Measurements from ENCODE around the gene VEPH1. TPM values are rescaled to one million over a fixed set of nuclear protein-coding genes. Genes with fewer than 3 reads are reported as not detected.

The VEPH1 gene
- total and polyA plus RNA-seq, 5 donors from 2014 or later: 2.6 TPM; not detected in 4

DNA sequence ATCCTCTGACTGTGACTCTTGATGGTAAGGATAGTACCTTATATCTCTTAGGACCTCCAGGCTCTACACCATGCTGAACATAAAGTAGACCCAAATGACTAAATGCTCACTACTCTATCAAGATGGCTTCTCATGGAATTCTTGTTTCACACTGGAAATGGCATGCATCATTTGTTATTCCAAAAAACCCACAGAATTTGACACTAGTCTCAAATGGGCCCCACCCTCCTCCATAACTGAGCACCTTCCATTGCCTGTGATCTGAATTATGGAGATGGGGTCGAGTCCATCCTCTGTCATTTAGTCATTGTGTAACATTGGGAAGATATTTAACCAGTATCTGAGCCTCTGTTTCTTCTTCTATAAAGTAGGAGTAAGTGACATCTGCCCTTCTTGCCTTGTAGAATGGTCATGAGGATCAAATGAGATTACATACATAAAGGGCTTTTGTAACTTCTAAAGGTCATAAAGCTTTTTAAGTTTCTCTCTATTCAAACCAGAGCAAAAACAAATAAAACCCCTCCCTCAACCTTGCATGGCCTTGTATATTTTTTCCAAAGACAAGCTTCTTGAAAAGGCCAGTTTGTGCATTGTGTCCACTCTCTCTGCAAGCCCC is 123.6 kb downstream of the VEPH1 start:
- H3K27me3 ChIP-seq (ENCODE audit: control insufficient read depth, insufficient read depth, low read length): no peaks in the 10 kb centered on the region
- Mint-ChIP-seq H3K9me3 (peaks cover 0 to 5% (median 0%) of the 10 kb centered on the region in 7 donors), H3K27me3 (no peaks in the 10 kb centered on the region), H3K4me1 (no peaks in the 10 kb centered on the region), H3K27ac (no peak overlapping the region), H3K36me3 (no peaks in the 10 kb centered on the region), H3K4me3 (no peak overlapping the region)
- ATAC-seq (ENCODE audit: low read depth in 2 of 2) (no peak), DNase-seq (no peak)
- H3K4me3 ChIP-seq (ENCODE audit: low read depth, low read length): no peak overlapping the region
- H3K27ac ChIP-seq (ENCODE audit: insufficient read depth, low read length, poor library complexity, severe bottlenecking): no peak overlapping the region
- no peaks in the 10 kb centered on the region for H3K9me3 ChIP-seq (ENCODE audit: control insufficient read depth in 2 of 2, low read length in 2 of 2)
- H3K4me1 ChIP-seq (ENCODE audit: control insufficient read depth, insufficient read depth, low read length, poor library complexity, severe bottlenecking): no peaks in the 10 kb centered on the region
- no peaks in the 10 kb centered on the region for H3K36me3 ChIP-seq (ENCODE audit: control insufficient read depth, insufficient read depth, low read length)

DNA sequence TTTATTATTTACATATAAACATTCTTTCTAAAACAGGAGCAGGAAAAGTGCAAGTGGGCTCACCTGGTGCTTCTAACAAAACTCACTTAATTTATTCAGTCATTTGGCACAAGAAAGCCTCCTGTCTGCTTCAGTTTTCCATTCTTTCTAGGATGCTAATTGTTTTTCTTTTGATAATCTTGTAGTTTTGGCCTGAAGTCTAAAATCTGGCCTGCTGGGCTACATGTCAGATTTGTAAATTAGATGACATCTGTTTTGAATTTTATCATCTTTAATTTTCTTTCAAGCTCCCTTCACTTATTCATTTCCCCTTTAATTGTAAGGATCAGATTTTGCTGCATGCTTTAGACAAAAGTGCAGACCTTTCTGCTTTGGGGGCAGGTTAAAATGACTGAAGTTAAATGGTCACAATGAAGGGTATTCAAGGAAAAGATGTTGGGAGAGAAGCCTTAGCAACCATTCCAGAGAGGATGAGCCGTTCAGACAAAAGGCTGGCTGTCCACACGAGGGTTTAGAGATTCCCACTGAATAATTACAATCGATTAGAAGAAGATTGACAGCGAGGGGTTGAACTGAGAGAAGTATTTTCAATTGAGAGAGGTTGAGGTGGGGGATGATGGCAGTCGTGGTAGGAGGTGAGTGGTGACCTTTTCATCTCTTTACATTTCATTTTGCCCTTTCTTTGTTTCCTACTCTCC is 126.5 kb downstream of the VEPH1 start:
- Histone ChIP-seq H3K4me3 (ENCODE audit: low read depth, low read length) (no peak overlapping the region), H3K9me3 (ENCODE audit: control insufficient read depth in 2 of 2, low read length in 2 of 2) (no peaks in the 10 kb centered on the region), H3K27ac (ENCODE audit: insufficient read depth, low read length, poor library complexity, severe bottlenecking) (no peak overlapping the region), H3K4me1 (ENCODE audit: control insufficient read depth, insufficient read depth, low read length, poor library complexity, severe bottlenecking) (no peaks in the 10 kb centered on the region), H3K36me3 (ENCODE audit: control insufficient read depth, insufficient read depth, low read length) (no peaks in the 10 kb centered on the region), H3K27me3 (ENCODE audit: control insufficient read depth, insufficient read depth, low read length) (no peaks in the 10 kb centered on the region)
- H3K4me1 Mint-ChIP-seq: no peaks in the 10 kb centered on the region
- no peak overlapping the region for H3K4me3 Mint-ChIP-seq
- H3K27ac Mint-ChIP-seq: no peak overlapping the region
- H3K27me3 Mint-ChIP-seq: no peaks in the 10 kb centered on the region
- ATAC-seq (ENCODE audit: low read depth in 2 of 2) (no peak), DNase-seq (no peak)
- H3K36me3 Mint-ChIP-seq: no peaks in the 10 kb centered on the region
- peaks cover 0 to 5% (median 0%) of the 10 kb centered on the region in 7 donors for H3K9me3 Mint-ChIP-seq

- Mint-ChIP-seq H3K4me3 (no peak overlapping the region), H3K27me3 (no peaks in the 10 kb centered on the region), H3K4me1 (no peaks in the 10 kb centered on the region), H3K9me3 (peaks cover 0 to 5% (median 0%) of the 10 kb centered on the region in 7 donors), H3K36me3 (no peaks in the 10 kb centered on the region), H3K27ac (no peak overlapping the region)
- H3K4me1 ChIP-seq (ENCODE audit: control insufficient read depth, insufficient read depth, low read length, poor library complexity, severe bottlenecking): no peaks in the 10 kb centered on the region
- H3K36me3 ChIP-seq (ENCODE audit: control insufficient read depth, insufficient read depth, low read length): no peaks in the 10 kb centered on the region
- H3K9me3 ChIP-seq (ENCODE audit: control insufficient read depth in 2 of 2, low read length in 2 of 2): no peaks in the 10 kb centered on the region
- H3K4me3 ChIP-seq (ENCODE audit: low read depth, low read length): no peak overlapping the region
- no peaks in the 10 kb centered on the region for H3K27me3 ChIP-seq (ENCODE audit: control insufficient read depth, insufficient read depth, low read length)
- no peak for DNase-seq
- no peak overlapping the region for H3K27ac ChIP-seq (ENCODE audit: insufficient read depth, low read length, poor library complexity, severe bottlenecking)
- no peak for ATAC-seq (ENCODE audit: low read depth in 2 of 2)
Observed at GRCh38 chr3:157375342-157375986, 127.8 kb downstream of the VEPH1 start.

- ATAC-seq (ENCODE audit: low read depth in 2 of 2) (no peak), DNase-seq (no peak)
- Histone ChIP-seq H3K9me3 (ENCODE audit: control insufficient read depth in 2 of 2, low read length in 2 of 2) (no peaks in the 10 kb centered on the region), H3K4me1 (ENCODE audit: control insufficient read depth, insufficient read depth, low read length, poor library complexity, severe bottlenecking) (no peaks in the 10 kb centered on the region), H3K27ac (ENCODE audit: insufficient read depth, low read length, poor library complexity, severe bottlenecking) (no peak overlapping the region), H3K27me3 (ENCODE audit: control insufficient read depth, insufficient read depth, low read length) (no peaks in the 10 kb centered on the region), H3K36me3 (ENCODE audit: control insufficient read depth, insufficient read depth, low read length) (no peaks in the 10 kb centered on the region), H3K4me3 (ENCODE audit: low read depth, low read length) (no peak overlapping the region)
- H3K36me3 Mint-ChIP-seq: no peaks in the 10 kb centered on the region
- H3K4me1 Mint-ChIP-seq: no peaks in the 10 kb centered on the region
- H3K9me3 Mint-ChIP-seq: peaks cover 0 to 5% (median 0%) of the 10 kb centered on the region in 7 donors
- no peak overlapping the region for H3K27ac Mint-ChIP-seq
- H3K27me3 Mint-ChIP-seq: no peaks in the 10 kb centered on the region
- no peak overlapping the region for H3K4me3 Mint-ChIP-seq
Observed at GRCh38 chr3:157374933-157375332, 128.3 kb downstream of the VEPH1 start.

DNA sequence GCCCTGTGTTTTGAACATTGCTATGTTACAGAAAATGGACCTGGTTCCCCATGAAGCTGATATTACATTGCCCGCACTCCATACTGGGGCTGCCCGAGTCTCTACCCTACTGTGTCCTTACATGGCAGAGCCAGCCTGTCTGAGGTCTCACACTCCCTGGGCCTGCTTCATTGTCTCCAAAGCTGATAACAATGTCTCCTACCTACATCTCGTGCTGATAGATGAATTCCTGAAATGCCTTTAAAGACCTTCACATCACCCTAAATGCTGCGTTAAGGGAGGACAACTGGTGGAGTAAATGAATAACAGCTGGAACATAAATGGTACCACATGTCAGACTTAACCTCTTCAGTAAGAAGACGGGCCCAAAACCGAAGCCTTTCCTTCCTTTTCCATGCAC is 129.4 kb downstream of the VEPH1 start:
- H3K4me3 ChIP-seq (ENCODE audit: low read depth, low read length): no peak overlapping the region
- no peaks in the 10 kb centered on the region for H3K4me1 Mint-ChIP-seq
- ATAC-seq (ENCODE audit: low read depth in 2 of 2) (no peak), DNase-seq (no peak)
- H3K27ac Mint-ChIP-seq: no peak overlapping the region
- no peaks in the 10 kb centered on the region for H3K27me3 Mint-ChIP-seq
- H3K9me3 ChIP-seq (ENCODE audit: control insufficient read depth in 2 of 2, low read length in 2 of 2): no peaks in the 10 kb centered on the region
- peaks cover 3% of the 10 kb centered on the region for H3K36me3 Mint-ChIP-seq
- no peaks in the 10 kb centered on the region for H3K4me1 ChIP-seq (ENCODE audit: control insufficient read depth, insufficient read depth, low read length, poor library complexity, severe bottlenecking)
- H3K27ac ChIP-seq (ENCODE audit: insufficient read depth, low read length, poor library complexity, severe bottlenecking): no peak overlapping the region
- no peak overlapping the region for H3K4me3 Mint-ChIP-seq
- no peaks in the 10 kb centered on the region for H3K27me3 ChIP-seq (ENCODE audit: control insufficient read depth, insufficient read depth, low read length)
- no peaks in the 10 kb centered on the region for H3K36me3 ChIP-seq (ENCODE audit: control insufficient read depth, insufficient read depth, low read length)
- peaks cover 0 to 5% (median 0%) of the 10 kb centered on the region in 7 donors for H3K9me3 Mint-ChIP-seq

DNA sequence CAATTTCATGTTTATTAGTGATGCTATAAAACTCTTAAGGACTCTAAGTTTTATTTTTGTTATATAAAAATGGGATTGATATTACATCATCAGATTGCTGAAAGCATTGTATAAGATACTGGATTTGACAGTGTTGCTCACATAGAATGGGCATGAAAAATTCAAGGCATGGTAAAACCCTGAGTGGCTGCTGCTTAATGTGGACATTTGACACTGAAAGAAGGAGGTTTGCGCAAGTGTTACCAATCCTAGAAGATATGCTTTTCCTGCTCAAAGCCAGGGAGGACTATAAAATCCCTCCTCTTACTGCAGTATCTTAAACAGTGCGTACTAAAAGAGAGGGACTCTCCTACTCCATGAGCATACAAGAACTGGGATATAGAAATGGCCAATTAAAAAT is 132.3 kb downstream of the VEPH1 start:
- Histone ChIP-seq H3K9me3 (ENCODE audit: control insufficient read depth in 2 of 2, low read length in 2 of 2) (no peaks in the 10 kb centered on the region), H3K36me3 (ENCODE audit: control insufficient read depth, insufficient read depth, low read length) (no peaks in the 10 kb centered on the region), H3K27ac (ENCODE audit: insufficient read depth, low read length, poor library complexity, severe bottlenecking) (no peak overlapping the region), H3K27me3 (ENCODE audit: control insufficient read depth, insufficient read depth, low read length) (no peaks in the 10 kb centered on the region), H3K4me1 (ENCODE audit: control insufficient read depth, insufficient read depth, low read length, poor library complexity, severe bottlenecking) (no peaks in the 10 kb centered on the region), H3K4me3 (ENCODE audit: low read depth, low read length) (no peak overlapping the region)
- Mint-ChIP-seq H3K9me3 (no peaks in the 10 kb centered on the region), H3K4me3 (no peak overlapping the region), H3K36me3 (peaks cover 3% of the 10 kb centered on the region), H3K4me1 (no peaks in the 10 kb centered on the region), H3K27ac (no peak overlapping the region), H3K27me3 (no peaks in the 10 kb centered on the region)
- DNase-seq: no peak
- ATAC-seq (ENCODE audit: low read depth in 2 of 2): no peak

DNA sequence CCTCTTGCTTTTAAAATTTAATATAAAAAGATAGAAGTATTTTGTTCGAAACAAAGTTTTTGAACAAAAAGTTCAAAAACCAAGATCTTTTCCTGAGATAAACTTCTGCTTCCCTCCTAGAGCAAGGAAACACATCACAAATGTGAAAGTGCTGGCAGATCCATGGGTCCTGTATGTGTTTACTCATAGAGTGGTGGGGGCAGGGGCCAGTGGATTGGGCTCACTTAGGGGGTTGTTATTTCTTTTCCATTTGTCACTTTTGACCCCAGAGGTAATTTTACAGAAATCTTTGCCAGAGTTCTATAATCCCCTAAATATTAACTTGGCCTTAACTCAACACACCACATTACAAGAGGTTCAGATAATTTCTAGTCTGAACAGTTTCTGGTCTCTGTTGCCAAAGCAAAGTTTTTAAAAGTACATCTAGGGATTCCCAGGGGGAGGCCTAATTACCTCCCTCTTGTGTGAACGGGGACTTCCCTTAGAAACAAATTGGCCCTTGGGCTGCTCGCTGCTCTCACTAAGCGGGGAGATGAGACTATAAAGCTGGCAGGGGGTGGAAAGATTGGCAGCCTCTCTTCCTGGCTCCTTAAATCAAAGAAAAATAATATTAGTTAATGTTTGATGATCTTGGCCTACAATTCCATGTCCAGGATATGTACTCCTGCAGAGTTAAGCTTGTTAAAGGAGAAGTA is 133.3 kb downstream of the VEPH1 start:
- Histone ChIP-seq H3K27ac (ENCODE audit: insufficient read depth, low read length, poor library complexity, severe bottlenecking) (no peak overlapping the region), H3K27me3 (ENCODE audit: control insufficient read depth, insufficient read depth, low read length) (no peaks in the 10 kb centered on the region), H3K4me1 (ENCODE audit: control insufficient read depth, insufficient read depth, low read length, poor library complexity, severe bottlenecking) (no peaks in the 10 kb centered on the region), H3K9me3 (ENCODE audit: control insufficient read depth in 2 of 2, low read length in 2 of 2) (no peaks in the 10 kb centered on the region), H3K4me3 (ENCODE audit: low read depth, low read length) (no peak overlapping the region), H3K36me3 (ENCODE audit: control insufficient read depth, insufficient read depth, low read length) (no peaks in the 10 kb centered on the region)
- ATAC-seq (ENCODE audit: low read depth in 2 of 2): no peak
- peaks cover 3% of the 10 kb centered on the region for H3K36me3 Mint-ChIP-seq
- no peaks in the 10 kb centered on the region for H3K27me3 Mint-ChIP-seq
- H3K4me3 Mint-ChIP-seq: no peak overlapping the region
- no peak overlapping the region for H3K27ac Mint-ChIP-seq
- DNase-seq: no peak
- no peaks in the 10 kb centered on the region for H3K9me3 Mint-ChIP-seq
- no peaks in the 10 kb centered on the region for H3K4me1 Mint-ChIP-seq
